HFF-Myc (cell line): Measurements from ENCODE around the gene PRRX1.

ENCODE experiments used
- DNase-seq: peaks from one replicate; pipeline ENCODE4 v3.0.0-alpha.2; 2011; ENCODE audit warnings: low read depth; ENCODE audit errors: extremely low read depth
- H3K4me3 ChIP-seq: replicated peaks from 2 replicates; pipeline ENCODE4 v1.5.1; 2011; ENCODE audit warnings: low read depth, mild to moderate bottlenecking, control low read depth, low read length
- CTCF ChIP-seq: IDR thresholded peaks from 2 replicates; pipeline ENCODE4 v1.5.1; 2012; ENCODE audit warnings: mild to moderate bottlenecking, low read depth, low read length, control low read depth; ENCODE audit errors: missing control alignments

PRRX1 gene

DNA sequence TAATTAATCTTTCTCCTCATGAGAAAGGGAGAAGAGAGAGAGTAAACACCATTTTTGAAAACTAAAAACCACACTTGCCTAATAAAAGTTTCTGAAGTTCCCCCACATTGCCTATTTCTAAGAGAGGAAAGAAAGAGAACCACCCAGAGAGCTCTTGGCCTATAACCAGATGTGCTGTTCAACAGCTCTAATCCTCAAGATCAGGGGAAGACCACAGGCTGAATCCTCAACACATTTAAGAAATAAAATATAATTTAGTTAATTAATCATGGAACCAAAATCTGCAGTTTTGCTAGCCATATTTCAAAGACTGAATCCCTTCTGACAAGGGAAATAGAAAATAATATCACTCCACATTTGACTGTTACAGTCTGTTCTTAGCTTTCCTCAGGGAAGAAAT lies 11.9 kb downstream of the PRRX1 start:
- H3K4me3 ChIP-seq, result no peak overlapping the region
- no peak for TF ChIP-seq CTCF
- DNase-seq, result no peak

GRCh38 chr1:170676628-170677027 lies 12.7 kb downstream of the PRRX1 start:
- no peak for DNase-seq
- no peak overlapping the region for H3K4me3 ChIP-seq
- no peak for TF ChIP-seq CTCF

DNA sequence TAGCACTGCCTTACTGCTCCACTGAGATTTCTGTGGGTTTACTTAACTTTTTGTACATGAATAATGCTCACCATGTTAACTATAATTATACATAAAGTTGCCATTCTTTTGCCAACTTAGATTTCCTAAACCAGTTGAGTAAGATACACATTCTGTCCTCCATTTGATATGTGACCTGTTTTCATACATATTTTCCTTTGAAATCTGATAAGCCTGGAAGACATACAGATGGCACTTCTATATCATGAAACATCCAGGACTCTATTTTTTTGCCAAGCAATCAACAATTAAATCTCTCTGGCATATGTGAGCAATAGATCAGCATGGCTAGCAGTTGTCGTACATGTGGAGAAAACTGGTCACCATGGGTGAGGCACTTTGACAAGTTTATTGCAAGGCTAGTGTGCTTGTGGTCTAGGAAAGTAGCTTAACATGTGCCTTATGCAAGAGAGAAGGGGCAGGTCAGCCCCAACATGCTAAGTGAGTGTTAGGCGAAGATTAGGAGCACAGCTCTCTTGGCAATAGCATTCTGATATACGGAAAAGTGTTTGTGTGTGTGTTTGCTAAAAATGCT lies 14.2 kb downstream of the PRRX1 start:
- no peak for TF ChIP-seq CTCF
- no peak for DNase-seq
- H3K4me3 ChIP-seq, result no peak overlapping the region

GRCh38 chr1:170680428-170680827 lies 16.5 kb downstream of the PRRX1 start:
- no peak for TF ChIP-seq CTCF
- H3K4me3 ChIP-seq, result no peak overlapping the region
- DNase-seq, result no peak

DNA sequence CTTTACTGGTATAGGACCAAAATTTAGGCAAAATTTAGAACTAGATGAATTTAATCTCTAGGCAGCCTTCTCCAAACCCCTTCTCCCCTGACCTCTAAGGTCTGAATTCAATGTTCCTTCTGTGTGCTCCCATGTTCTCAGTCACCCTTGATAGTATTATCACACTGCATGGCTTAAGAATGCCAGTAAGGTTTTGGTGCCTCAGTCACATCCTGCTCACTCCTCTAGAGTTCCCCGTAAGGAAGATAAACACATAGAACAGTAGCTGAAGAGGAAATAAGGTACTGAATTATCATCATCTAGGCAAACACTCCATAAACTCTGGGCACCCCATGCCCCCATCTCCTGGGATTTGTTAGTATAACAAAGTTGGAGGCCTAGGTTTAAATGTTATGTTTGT lies 18.2 kb downstream of the PRRX1 start:
- DNase-seq, result no peak
- no peak for TF ChIP-seq CTCF
- no peak overlapping the region for H3K4me3 ChIP-seq

DNA sequence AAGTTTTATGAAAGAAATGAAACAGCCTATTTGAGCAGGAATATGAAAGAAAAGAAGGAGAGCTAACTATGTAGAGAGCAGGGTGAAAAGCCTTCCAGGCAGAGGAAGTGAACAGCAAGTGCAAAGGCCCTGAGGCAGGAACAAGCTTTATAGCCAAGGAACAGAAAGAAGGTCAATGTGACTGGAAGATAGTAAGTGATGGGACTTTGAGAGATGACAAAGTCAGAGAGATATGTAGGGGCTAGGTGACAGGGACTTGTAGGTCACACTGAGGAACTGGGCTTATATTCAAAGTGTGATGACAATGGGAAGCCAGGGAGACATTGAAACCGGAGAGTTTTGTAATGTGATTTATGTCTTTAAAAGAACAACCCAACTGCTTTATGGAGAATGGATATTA lies 18.9 kb downstream of the PRRX1 start:
- DNase-seq, result no peak
- no peak overlapping the region for H3K4me3 ChIP-seq
- no peak for TF ChIP-seq CTCF

DNA sequence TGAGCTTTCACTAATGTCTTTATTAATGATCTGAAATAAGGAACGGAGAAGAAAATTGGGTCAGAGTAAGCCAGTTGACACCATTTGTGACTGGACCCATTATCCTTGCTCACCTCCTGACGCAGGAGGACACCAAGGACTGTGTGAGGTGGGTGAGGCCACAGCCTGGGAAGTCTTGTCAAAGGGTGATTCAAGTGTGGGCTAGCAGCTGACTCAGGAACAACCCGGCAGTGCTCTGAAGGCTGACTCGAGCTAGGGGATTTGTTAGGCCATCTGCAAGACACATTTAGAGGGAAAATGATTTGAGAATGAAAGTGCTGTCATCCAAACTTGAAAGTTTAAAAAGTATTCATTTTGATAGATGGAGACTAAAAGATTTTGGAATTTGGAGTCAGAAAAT lies 21.2 kb downstream of the PRRX1 start:
- no peak for TF ChIP-seq CTCF
- DNase-seq, result no peak
- no peak overlapping the region for H3K4me3 ChIP-seq
